K562 (cell line): ENCODE data around the gene NUDT22. TPM values are rescaled to one million over a fixed set of nuclear protein-coding genes. Genes with fewer than 3 reads are reported as not detected.
A peak's percentile ranks its signal among the peaks of the same experiment; 100 is the strongest.

ENCODE experiments used
- BRCA1 ChIP-seq, 2 experiments: fragments of 450-650 bp in 1 of 2; sonication (generic) in 1 of 2; formaldehyde crosslinking in 1 of 2; IDR thresholded peaks; 2 replicates each; pipeline versions ENCODE4 v1.5.0 to v1.6.1; 2017 to 2020; ENCODE audit warnings: mild to moderate bottlenecking in 1 of 2, missing genetic modification reagents in 1 of 2
- CBX1 ChIP-seq: sonication (generic); IDR thresholded peaks from 2 replicates; pipeline ENCODE4 v1.6.1; 2016; ENCODE audit warnings: antibody characterized with exemption, low read depth, mild to moderate bottlenecking
- CREB3 ChIP-seq: fragments of 450-650 bp; conservative IDR thresholded peaks from 2 replicates; pipeline ENCODE4 v1.6.1; 2016; ENCODE audit warnings: missing genetic modification characterization, low read depth, mild to moderate bottlenecking, missing compliant biosample characterization, moderate library complexity
- DEAF1 ChIP-seq: fragments of 450-650 bp; formaldehyde crosslinking; IDR thresholded peaks from 2 replicates; pipeline ENCODE4 v1.4.0; 2020; ENCODE audit warnings: mild to moderate bottlenecking, moderate library complexity
- E2F3 ChIP-seq: fragments of 250-450 bp; sonication (Bioruptor Pico); IDR thresholded peaks from 2 replicates; pipeline ENCODE4 v1.4.0; 2020; ENCODE audit warnings: mild to moderate bottlenecking
- ETV5 ChIP-seq: sonication (generic); formaldehyde crosslinking; IDR thresholded peaks from 2 replicates; pipeline ENCODE4 v1.4.0; 2020; ENCODE audit warnings: low read depth, mild to moderate bottlenecking, missing genetic modification reagents
- KDM1A ChIP-seq, 2 experiments: fragments of 450-650 bp; IDR thresholded peaks; 2 replicates each; pipeline ENCODE4 v1.6.1; 2016; ENCODE audit warnings: mild to moderate bottlenecking in 2 of 2
- NFIX ChIP-seq: fragments of 250-450 bp; sonication (Bioruptor Pico); IDR thresholded peaks from 2 replicates; pipeline ENCODE4 v1.4.0; 2020; ENCODE audit warnings: low read depth, mild to moderate bottlenecking, moderate library complexity
- SNIP1 ChIP-seq: fragments of 450-650 bp; IDR thresholded peaks from 2 replicates; pipeline ENCODE4 v1.7.1; 2017; ENCODE audit warnings: low read depth, mild to moderate bottlenecking
- THAP12 ChIP-seq: fragments of 250-450 bp; sonication (Bioruptor Pico); IDR thresholded peaks from 2 replicates; pipeline ENCODE4 v1.9.0; 2021; ENCODE audit warnings: mild to moderate bottlenecking, inconsistent platforms
- ZKSCAN1 ChIP-seq: fragments of 150-350 bp; IDR thresholded peaks from 2 replicates; pipeline ENCODE4 v1.6.1; 2016; ENCODE audit warnings: low read depth, low read length
- ZNF124 ChIP-seq: sonication (generic); formaldehyde crosslinking; IDR thresholded peaks from 2 replicates; pipeline ENCODE4 v1.8.1; 2022; ENCODE audit warnings: missing genetic modification reagents
- ZNF398 ChIP-seq: fragments of 250-450 bp; sonication (Bioruptor Pico); IDR thresholded peaks from 2 replicates; pipeline ENCODE4 v1.8.0; 2021; ENCODE audit warnings: moderate library complexity, mild to moderate bottlenecking, inconsistent platforms
- ZNF408 ChIP-seq: fragments of 250-450 bp; sonication (Bioruptor Pico); IDR thresholded peaks from 2 replicates; pipeline ENCODE4 v1.4.0; 2020; ENCODE audit warnings: low read depth, mild to moderate bottlenecking, moderate library complexity
- ZNF780A ChIP-seq: fragments of 250-450 bp; sonication (Bioruptor Pico); IDR thresholded peaks from 2 replicates; pipeline ENCODE4 v1.5.0; 2021; ENCODE audit warnings: mild to moderate bottlenecking
- polyA plus RNA-seq, 8 experiments: library from polyadenylated mRNA; depleted of rRNA in 4 of 8; stranded (reverse) in 5 of 8; unstranded in 3 of 8; fragments of >200 nt; fragmentation: Nextera tagmentation in 2 of 8; fragmentation: Illumina TruSeq in 1 of 8; extraction: Ambion mirVana in 2 of 8; extraction: Trizol in 1 of 8; gene quantifications; 2 replicates each; pipeline versions ENCODE4 v1.2.1 to v1.2.3, GENCODE V29; 2011 to 2014; ENCODE audit warnings: inconsistent platforms in 1 of 8, missing spikeins in 1 of 8
- total RNA-seq, 7 experiments: library from RNA; depleted of rRNA in 6 of 7; stranded (reverse); fragments of >200 nt in 6 of 7; fragmentation: Illumina TruSeq in 2 of 7; extraction: Trizol in 2 of 7; gene quantifications; 2 replicates each; pipeline versions ENCODE4 v1.2.1 to v1.2.3, GENCODE V29; 2011 to 2021; ENCODE audit warnings: low replicate concordance in 1 of 7

NUDT22 gene
- total and polyA plus RNA-seq, 9 of the 15 experiments (the other 6 are each of a cell fraction or from before 2014, with no cell fraction given) = 6.3 to 92.6 (median 37.4) TPM

- TF ChIP-seq ZNF398 (no peak), E2F3 (CRISPR knock-in tag) (no peak), ZNF408 (CRISPR knock-in tag) (no peak), ZKSCAN1 (no peak), CBX1 (no peak; the same call in 1 of the 2 replicates), KDM1A (IDR thresholded peaks at IDR 0.05) (no peak), THAP12 (CRISPR knock-in tag) (peak; percentile 21; the same call in 1 of the 2 replicates), CREB3 (tag) (no peak), ETV5 (CRISPR knock-in tag) (no peak), SNIP1 (no peak), NFIX (CRISPR knock-in tag) (no peak), DEAF1 (CRISPR knock-in tag) (no peak), ZNF780A (CRISPR knock-in tag) (no peak), ZNF124 (no peak), BRCA1 (IDR thresholded peaks at IDR 0.05) (no peak), BRCA1 (CRISPR knock-in tag; IDR thresholded peaks at IDR 0.05) (no peak)
Measured at GRCh38 chr11:64234647-64235379, 8.7 kb downstream of the NUDT22 start (continued).
